ENCODE measurements around the gene IGF1.

GRCh38 chr12:102474438-102475064, 5.8 kb downstream of the IGF1 start:
- TF ChIP-seq CTCF (conservative IDR thresholded peaks at IDR 0.05; ENCODE audit: low read length) (no peak), EZH2phosphoT487 (IDR thresholded peaks at IDR 0.05; ENCODE audit: borderline replicate concordance) (no peak)
